Coronary artery (tissue), 2 donors: ENCODE measurements around the gene AKAP13.

Experiments used
- DNase-seq: peaks from one replicate; pipeline ENCODE4 v3.0.0-alpha.2; 2017; ENCODE audit warnings: low spot score
- H3K27ac ChIP-seq, 2 donors: fragments of 200-600 bp; sonication (generic); one replicate each; pipeline ENCODE4 v1.5.1; 2016 to 2019
- H3K4me3 ChIP-seq: fragments of 200-600 bp; sonication (generic); 2 replicates; pipeline ENCODE4 v1.5.1; 2016; ENCODE audit warnings: mild to moderate bottlenecking, moderate library complexity
- TF ChIP-seq, protein P1 (sequence below): fragments of 200-600 bp; sonication (generic); IDR thresholded peaks from one replicate; pipeline ENCODE4 v1.5.1; 2019; ENCODE audit warnings: antibody characterized with exemption

Gene AKAP13

DNA sequence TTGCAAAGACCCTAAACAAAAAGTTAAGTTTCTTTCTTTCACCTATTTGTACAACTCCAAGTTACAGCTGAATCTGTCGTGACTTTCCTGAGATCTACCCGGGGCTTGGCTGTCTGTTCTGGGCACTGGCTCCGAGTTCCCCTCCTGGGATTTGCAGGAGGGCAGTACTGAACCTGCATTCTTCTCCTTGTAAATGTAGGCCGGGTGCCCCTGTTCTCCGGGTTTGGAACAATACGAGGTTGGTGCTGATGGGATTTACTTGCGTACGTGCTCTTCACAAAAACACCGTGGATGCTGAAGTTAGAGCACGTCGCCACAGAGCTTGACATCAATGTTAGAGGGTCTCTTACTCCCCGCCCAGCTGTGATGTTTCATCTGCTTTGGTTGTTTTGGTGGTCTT, 366.2 kb downstream of the AKAP13 start:
- Histone ChIP-seq H3K27ac (no peak overlapping the region), H3K4me3 (no peak overlapping the region)
- TF ChIP-seq, protein P1, sequence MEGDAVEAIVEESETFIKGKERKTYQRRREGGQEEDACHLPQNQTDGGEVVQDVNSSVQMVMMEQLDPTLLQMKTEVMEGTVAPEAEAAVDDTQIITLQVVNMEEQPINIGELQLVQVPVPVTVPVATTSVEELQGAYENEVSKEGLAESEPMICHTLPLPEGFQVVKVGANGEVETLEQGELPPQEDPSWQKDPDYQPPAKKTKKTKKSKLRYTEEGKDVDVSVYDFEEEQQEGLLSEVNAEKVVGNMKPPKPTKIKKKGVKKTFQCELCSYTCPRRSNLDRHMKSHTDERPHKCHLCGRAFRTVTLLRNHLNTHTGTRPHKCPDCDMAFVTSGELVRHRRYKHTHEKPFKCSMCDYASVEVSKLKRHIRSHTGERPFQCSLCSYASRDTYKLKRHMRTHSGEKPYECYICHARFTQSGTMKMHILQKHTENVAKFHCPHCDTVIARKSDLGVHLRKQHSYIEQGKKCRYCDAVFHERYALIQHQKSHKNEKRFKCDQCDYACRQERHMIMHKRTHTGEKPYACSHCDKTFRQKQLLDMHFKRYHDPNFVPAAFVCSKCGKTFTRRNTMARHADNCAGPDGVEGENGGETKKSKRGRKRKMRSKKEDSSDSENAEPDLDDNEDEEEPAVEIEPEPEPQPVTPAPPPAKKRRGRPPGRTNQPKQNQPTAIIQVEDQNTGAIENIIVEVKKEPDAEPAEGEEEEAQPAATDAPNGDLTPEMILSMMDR = no peak
- peak; percentile 68 for DNase-seq

DNA sequence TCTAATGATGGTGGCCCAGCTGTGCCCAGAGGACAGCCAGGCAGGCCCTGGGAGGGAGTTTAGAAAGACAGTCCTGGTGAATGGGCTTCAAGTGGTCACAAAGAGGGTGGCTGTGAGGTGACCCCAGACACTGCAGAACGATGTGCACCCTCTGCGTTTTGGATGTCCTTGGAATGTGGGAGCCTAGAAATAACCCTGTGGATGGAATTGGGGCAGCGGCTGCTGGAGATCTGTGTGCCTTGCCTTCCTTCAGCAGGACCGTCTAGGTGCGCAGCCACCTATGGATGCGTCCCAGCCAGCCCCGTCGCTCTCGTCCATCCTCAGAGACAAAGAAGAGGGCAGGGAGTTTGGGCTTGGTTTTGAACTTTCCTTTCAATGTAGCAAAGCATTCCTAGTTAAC, 367.8 kb downstream of the AKAP13 start:
- H3K4me3 ChIP-seq = no peak overlapping the region
- H3K27ac ChIP-seq = peak overlapping the region in 1 of 2 donors; percentile 10
- TF ChIP-seq, protein P1 = no peak
- peak; percentile 60 for DNase-seq

DNA sequence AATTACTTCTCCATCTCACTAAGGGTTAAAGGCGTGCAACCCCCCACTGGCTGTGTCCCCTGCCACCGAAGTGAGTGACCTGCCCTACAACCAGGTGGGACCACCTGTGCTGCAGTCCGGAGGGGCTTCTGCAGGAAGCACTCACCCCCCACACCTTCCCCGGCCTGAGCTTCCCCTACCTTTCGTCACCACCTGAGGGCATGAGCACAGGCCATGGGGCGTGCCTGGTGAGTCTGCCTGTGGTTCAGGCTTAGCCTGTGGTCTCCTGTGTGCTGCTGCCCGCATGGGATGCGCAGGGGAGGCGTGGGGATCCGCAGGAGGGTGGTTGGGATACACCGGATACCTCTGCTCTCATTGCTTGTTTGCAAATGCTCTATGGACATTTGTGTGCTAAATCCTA, 368.3 kb downstream of the AKAP13 start:
- peak; percentile 70 for DNase-seq
- Histone ChIP-seq H3K4me3 (peak overlapping the region; percentile 61), H3K27ac (peak overlapping the region; percentile 57 to 67)
- TF ChIP-seq, protein P1 = no peak

DNA sequence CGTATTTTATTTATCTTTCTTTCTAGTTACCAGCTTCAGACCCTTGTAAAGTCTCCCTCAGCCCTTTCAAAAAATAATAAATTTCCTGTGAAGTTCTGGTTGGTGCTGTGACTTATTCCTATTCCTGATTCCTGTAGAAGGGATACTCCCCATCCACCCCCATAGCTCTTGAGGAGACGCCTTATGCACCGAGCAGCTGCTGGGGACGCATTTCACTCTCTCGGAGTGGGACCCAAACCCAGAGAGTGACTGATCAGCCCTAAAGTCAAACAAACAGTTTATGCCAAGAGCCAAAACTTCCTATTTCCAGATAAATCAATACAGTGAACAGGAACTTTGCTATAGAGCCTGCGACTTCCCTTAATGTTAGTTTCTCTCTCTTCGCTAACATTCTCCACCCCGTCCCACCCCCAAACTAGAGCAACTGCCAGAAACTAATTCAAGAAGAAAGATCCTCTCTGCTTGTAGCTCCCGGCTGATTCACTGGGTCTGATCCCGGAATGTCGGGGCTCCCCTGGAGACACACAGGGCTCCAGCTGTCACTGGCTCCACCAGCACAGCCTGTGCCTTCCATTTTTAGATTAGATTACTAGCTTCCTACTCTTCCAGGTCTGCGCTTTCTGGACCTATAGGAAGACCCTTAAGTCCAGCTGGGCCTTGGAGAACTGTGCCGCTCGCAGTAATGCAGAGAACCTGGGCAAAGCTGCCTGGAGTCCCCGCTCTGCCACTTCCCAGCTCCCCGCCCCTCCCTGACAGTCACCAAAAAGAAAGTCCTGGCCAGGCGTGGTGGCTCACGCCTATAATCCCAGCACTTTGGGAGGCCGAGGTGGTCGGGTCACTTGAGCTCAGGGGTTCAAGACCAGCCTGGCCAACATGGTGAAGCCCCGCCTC, 369.1 kb downstream of the AKAP13 start:
- Histone ChIP-seq H3K4me3 (peak overlapping the region; percentile 61), H3K27ac (peak overlapping the region; percentile 67 to 86)
- peak; percentile 79 for DNase-seq
- TF ChIP-seq, protein P1 = no peak

DNA sequence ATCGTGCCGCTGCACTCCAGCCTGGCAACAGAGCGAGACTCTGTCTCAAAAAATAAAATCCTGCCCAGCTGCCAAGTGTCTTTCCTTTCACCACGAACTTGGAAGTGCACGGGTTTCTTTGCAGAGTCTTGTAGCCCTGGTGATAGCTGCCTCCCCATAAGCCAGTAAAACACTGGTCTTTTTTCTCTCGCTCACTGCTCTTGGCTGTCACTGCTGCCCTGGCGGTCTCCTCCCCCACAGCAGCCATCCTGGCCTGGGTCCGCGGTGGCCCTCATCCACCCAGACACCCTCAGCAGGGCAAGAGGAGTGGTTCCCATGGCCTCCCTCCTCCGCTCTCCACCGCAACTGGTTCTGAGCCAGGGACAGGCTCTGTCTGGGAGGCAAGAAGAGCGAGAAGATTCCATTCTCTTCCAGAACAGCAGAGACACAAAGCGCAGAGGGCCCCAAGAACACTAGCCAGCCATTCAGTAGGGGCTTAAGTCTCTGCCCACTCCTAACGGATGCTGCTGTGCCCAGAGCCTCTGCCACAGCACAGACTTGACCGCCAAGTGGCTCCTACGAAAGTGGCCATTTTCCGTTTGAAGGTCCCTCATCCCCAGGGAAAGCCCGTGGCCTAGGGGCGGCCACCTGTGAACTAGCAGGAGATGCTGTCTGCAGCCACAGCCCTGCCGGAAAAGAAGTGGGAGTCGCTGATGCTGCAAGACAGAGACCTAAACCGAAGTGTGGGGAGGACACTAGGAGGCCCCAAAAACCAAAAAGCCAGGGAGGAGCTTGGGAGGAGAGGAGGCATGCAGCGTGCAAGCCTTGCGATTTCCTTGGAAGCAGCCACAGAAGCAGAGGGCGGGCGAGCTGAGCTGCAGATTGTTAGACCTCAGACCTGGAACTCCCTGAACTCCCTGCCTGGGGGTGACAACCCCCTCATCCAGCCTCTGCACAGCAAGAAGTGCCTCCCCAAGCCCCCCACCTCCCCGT, 370.2 kb downstream of the AKAP13 start:
- Histone ChIP-seq H3K27ac (peak overlapping the region; percentile 67 to 86), H3K4me3 (peak overlapping the region; percentile 61)
- DNase-seq = peak; percentile 90
- TF ChIP-seq, protein P1 = no peak

DNA sequence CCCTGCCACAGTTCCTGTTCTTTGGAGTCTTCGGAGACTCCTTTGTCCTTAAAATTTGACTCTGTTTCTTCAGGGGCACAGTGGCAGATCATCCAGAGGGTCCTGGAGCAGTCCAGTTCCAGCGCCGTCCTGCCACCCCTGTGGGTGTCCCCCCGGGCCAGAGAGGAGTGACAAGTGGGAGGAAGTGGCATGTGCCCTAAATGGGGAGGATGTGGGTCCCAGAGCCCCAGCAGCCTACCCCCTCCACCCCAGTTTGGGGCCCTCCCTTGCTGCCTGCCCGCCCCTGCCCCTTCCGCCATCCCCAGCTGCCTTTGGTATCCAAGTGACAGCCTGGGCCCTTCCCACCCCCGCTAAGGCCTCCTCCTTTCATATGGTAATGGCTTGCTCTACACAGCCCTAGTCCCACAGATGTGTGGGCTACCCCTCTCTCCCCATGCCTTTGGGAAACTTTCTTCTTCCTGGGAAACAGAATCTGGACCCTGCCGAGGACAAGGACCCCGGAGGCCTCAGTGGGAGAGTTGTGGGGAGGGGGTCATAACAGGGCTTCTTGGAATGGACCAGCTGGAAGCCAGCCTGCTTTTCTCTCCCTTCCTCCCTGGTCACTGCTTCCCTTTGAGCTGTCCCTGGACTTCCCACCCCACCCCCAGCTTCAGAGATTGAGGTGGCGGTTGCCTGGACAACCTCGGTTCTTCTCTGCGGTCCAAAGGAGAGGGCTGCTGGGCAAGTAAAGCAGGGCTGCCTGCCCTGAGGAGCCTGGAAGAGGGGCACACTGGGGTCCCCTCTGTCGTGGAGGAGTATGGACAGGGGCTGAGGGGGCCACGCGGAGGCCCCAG, 371.1 kb downstream of the AKAP13 start:
- Histone ChIP-seq H3K27ac (peak overlapping the region in 1 of 2 donors; percentile 86), H3K4me3 (no peak overlapping the region)
- DNase-seq = peak; percentile 74
- TF ChIP-seq, protein P1 = no peak
